NCI-H1417 (cell line): Measurements from ENCODE around the gene ADPRH.

Experiments
- DNase-seq, 3 experiments: peaks; one replicate each; lab custom pipeline; 2025; lab: John Stamatoyannopoulos, UW

Gene ADPRH

DNA sequence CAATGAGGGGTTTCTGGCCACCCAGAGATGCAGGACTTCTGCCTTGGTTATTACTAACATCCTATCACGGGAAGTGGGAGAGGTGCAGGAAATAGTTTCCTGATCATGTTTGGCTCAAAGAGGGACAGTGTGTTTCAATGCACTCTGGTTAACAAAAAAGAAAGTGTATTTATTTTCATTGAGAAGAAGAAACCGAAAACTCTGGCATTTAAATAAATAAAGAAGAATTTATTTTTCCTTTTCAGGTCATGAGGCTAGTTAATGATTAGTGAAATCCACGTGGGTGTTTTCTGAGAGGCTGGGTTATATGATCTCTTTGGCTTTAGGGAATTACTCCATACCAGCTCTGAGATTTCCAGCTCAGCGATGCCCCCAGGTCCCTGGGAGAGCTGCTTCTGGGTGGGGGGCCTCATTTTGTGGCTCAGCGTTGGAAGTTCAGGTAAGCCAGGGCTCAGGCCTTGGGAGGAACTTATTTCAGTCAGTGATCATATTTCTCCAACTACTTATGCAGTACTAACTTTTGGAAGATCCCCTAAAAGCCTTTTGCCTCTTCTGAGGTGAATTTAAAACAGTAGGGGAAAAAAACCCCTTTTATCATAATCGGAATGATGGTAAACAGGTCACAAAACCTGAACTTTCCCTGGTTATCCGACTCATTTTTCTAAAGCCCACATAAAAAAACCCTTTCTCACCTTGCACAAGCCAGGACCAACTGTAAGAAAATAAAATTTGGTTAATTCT, 18.4 kb downstream of the ADPRH start, which contains the start of gene PLA1A:
Gene PLA1A, plus strand, starts transcription at position 338 of the 741 bp plus-strand sequence. Its CDS starts 29 bp downstream, at position 367.
- no peak for DNase-seq

DNA sequence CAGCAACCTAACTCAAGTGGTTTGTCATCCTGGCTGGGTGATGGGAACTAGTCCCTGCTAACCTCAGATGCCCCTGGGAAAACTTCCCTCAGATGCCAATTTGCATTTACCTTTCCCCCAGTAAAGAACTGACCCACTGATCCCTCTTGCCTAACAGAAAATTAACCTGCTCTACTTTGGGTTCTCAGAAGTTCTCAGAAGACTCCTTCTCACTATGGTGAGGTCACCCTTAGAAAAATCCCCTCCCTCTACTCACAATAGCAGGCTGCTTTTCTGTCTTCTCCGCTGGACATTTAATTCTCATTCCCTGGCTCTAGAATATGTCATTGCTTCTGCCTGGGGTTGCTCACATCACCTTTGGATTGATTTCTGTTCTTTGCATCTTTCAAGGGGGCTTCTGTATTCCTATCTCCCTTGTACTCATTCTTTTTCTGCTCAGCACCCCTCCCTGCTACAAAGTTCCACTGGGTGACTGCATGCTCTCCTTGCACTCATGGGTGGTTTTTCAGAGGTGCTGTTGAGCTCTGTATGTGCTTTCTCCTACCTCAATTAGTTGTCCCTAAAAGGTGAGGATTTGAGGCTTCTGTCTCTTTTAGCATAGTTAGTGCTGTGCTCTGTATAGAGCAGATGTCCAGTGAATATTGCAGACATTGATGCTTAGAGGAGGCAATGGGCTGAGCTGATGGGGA, 19.3 kb downstream of the ADPRH start:
- no peak for DNase-seq

- no peak for DNase-seq
These were observed 20.4 kb downstream of the ADPRH start for GRCh38 chr3:119599558-119600174.

DNA sequence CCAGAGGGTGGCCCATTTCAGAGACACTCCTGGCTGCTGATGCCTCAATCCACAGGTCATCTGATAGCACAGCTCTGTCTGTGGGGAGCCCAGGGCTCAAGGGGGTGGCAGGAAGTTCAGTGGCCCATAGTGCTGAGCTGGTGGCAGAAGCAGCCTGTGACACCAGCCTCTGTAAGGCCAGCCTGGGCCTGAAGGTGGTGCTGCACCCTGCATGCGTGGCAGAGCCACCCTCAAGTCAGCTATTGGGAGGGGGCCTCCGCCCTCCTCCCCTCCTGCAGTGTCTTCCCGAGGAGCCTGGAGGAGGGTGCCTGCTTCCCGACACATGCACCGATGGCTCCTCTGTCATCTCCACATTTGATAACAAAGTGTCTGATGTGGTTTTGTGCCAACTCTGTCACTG, 21.4 kb downstream of the ADPRH start:
- no peak for DNase-seq

DNA sequence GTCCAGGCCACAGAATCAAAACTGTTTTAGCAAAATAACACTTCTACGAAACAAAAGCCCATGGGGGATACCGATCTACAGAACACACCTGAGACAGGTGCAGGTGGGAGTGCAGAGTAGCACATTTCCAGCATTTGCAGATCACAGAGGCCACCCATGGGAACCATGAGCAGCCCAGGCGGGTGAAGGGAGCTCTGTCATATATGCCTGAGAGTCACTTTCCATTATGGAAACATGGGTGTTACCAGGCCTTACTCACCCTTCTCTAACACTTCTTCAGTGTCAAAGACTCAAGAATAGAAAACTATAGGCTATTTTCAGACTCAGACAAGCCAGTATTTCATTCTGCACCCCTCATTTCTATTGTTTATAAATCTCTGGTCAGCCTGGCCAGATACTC, 21.9 kb downstream of the ADPRH start:
- no peak for DNase-seq

DNA sequence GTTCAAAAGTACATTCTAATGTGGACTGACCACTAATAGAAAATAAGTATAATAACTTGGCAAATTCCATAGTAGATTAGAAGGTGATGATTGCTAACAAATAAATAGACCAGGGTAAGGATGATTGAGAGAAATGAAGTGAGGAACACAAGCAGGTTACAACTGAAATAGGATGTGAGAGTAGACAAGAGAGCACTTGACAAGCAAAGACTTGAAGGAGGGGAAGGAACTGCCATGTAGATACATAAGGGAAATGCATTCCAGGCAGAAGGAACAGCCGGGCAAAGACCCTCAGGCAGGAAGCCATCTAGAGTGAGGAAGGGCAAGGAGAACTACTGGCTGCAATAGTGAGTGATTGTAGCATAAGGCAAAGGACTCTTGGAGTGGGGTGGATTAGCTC, 23.4 kb downstream of the ADPRH start:
- no peak for DNase-seq

GRCh38 chr3:119604878-119605277, 25.6 kb downstream of the ADPRH start:
- DNase-seq, result no peak

- peak in 1 of 3 experiments; percentile 7 for DNase-seq
These were observed 29.2 kb downstream of the ADPRH start for GRCh38 chr3:119608405-119609000.

- DNase-seq, result no peak
These were observed 30.0 kb downstream of the ADPRH start for GRCh38 chr3:119609301-119609700.

DNA sequence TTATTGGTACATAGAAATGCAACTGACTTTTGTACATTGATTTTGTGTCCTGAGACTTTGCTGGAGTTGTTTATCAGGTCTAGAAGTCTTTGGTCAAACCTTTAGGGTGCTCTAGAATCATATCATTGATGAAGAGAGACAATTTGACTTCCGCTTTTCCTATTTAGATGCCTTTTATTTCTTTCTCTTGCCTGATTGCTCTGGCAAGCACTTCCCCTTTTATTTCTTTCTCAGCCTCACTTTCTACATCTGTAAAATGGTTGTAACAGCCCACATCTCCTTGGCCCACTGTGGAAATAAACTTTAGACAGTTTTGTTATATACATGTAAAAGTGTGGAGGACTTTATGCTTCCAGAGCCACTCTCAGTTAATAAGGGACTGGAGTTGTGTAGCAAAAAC, 32.4 kb downstream of the ADPRH start:
- no peak for DNase-seq

DNA sequence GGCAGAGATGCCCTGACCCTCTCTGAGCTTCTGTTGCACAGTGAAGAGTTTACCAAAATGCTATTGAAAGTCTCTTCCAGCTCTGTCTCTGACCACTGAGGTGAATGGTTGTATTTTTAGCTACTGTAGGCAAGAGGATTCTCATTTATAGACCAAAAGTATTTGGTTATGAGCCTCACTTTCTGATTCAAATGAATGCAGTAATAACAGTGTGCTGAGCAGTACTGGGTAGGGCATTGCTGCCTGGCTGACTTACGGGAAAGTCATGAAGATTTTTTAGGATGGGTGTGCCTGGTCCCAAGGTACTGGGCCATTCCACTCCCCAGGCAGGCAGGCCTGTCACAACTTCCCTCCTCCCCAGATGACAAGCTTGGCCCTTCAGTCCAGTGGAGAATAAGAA, 33.9 kb downstream of the ADPRH start:
- DNase-seq, result no peak

DNA sequence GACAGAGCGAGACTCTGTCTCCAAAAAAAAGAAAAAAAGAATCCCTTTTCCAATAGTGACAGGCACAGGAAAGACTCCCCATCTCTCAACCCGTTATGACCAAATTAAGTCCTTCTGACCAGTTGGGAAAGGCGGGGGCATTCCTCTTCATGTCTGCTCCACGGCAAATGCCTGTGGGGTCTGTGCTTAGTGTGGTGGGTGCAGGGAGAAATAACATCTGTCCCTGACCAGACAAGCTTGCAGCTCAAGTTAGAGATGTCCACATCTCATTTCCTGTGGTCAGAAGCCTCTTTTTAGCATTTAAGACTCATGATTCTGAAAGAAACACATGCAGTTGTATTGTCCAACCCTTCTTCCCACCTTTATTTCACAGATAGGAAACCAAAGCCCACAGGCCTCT, 34.6 kb downstream of the ADPRH start:
- no peak for DNase-seq

DNA sequence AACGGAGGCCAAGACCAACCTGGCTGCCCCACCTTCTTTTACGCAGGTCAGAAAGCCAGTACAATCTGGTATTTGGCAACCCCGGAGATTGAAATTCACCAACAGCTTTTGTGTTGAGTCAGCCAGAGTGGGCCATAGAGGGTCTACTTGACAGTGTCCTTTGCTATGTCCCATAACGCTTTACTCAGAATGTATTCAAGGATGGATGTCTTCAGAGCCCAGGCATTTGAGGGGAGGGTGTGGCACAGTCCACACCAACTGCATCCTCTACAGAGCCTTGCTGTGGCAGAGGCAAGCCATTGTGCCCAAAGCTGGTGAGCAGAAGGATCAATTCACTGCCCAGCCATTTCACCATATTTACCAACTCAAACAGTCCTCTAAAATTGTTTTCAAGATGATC, 36.8 kb downstream of the ADPRH start:
- no peak for DNase-seq

DNA sequence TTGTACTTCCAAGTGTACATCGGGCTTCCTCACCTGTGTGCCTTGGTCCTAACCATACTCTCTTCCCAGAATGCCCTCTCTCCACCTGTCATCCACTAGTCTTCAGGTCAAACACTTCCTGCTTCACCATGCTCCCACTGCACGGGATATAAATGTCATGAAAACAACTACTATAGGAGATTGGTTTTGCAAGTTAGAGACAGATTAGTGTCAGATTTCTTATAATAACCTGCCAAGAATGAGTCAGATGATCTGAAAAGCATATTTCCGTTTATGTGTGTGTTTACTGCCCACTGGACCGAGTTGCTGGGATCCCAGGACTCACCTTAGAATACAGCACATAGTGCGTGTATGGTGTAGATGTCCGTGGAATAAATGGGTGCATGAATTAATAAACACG, 39.8 kb downstream of the ADPRH start:
- DNase-seq, result no peak

GRCh38 chr3:119620899-119621298, 41.6 kb downstream of the ADPRH start:
- DNase-seq, result no peak

- DNase-seq, result no peak
These were observed 44.9 kb downstream of the ADPRH start for GRCh38 chr3:119624002-119624720.

- DNase-seq, result no peak
These were observed 46.3 kb downstream of the ADPRH start for GRCh38 chr3:119625451-119626153.

DNA sequence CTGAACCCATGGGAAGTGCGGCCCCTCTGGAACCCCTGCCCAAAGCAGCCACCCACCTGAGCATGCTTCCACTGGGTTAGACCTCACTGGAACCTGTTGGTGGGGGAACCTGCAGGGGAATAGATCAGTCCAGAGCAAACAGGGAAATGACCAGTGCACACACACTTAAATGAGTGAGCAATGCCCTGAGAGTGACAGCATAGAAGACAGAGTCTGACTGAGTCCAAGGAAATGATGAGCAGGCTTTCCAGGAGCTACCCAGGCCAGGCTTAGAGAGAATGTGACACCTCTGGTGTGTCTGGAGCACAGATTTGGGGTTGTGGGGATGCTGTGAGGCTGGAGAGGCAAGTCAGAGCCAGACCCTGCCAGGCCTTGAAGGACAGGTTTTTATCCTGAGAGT, 46.9 kb downstream of the ADPRH start:
- DNase-seq, result no peak

GRCh38 chr3:119627461-119627860, 48.2 kb downstream of the ADPRH start:
- DNase-seq, result no peak

DNA sequence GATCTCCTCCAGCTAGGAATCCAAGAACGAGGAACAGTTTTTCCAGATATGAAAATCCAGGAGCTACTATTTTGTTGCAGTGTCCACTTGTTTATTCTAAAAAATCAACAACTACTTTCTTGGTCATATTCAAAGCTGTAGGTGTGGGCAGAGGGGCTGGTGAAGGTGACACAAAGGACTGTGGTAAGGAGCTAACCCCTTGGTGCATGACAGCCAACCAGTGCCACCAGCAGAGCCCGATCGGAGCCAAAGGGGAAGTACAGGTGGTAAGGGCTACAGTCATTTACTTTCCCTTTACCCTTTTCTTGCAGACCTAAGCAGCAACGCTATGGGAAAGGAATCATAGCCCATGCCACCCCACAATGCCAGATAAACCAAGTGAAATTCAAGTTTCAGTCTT, 49.1 kb downstream of the ADPRH start:
- DNase-seq, result no peak

GRCh38 chr3:119628816-119629445, 49.6 kb downstream of the ADPRH start:
- no peak for DNase-seq
